Activated CD4-positive, alpha-beta T cell treated with anti-CD3 and anti-CD28 coated beads for 48 hours (primary cell): ENCODE data around the gene ZC3H4.
"Not testable (repeated sequence)": the region's sequence is repeated elsewhere in the genome, so short reads cannot be mapped to it uniquely, and the experiment has no call there.

Experiments
- DNase-seq: peaks from one replicate; pipeline ENCODE4 v3.0.0-alpha.2; 2020

Gene ZC3H4

DNA sequence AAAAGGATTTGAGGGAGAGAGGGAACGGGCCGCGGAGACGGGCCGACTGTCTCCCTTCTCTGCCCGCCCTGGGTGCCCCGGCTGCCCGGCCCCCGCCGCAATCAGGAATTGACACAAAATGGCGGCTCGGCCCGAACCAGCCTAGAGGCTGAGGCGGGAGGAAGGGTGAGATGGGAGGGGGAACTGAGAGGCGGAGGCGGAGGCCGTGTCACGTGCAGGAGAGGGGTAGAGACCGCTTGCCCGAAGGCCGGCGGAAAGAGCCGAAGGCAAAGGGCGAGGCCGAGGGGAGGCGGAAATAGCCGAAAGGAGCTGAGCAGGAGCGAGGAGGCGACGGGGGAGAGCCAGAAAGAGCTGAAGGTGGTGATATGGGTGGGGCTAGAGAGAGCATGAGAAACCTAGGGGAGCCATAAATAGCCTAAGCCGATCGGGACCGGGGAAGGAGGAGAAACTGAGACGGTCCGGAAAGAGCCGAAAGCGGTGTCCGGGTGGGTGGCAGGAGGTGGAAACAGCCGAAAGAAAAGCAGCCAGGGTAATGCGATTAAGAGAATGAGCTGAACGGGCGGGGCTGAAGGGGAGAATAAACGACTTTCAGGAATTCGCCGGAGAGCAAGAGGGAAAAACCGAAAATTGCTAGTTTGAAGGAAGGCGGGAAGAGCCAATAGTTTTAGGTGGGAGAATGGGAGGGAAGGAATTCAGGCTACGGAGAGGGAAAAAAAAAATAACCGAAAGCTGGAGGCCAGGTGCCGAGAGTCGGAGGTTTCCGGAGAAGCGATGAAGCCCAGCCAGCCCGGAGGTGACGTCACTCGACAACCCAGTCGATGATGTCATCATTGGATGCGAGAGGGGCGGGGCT, at the start of gene ZC3H4:
Gene ZC3H4 (minus strand): TSS at position 780 of the 853 bp plus-strand sequence. CDS start 1,192 bp downstream, outside the sequence.
- DNase-seq, result peak; percentile 99

DNA sequence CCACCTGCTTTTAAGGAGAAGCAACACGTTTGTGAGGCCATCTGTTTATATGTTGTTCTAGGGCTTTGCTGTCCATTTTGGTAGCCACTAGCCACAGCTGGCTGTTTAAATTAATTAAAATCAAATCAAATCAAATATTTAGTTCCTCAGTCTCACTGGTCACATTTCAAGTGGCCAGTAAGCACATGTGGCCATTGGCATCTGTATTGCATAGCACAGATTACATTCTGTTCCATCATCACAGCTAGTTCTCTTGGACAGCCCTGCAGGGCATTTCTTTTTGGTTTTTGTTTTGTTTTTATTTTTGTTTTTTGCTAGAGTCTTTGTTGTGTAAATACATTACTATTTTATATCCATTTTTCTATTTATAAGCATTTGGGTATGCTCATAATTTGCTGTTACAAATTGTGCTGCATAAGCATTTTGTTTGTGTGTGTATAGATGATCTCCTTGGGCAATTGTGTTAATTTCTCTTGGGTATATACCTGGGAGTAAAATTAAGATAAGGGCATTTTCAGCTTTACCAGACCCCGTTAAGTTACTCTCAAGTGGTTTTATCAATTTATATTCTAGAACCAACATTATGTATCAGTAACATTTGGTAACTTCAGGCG, 48.4 kb upstream of the ZC3H4 start:
- no peak for DNase-seq

DNA sequence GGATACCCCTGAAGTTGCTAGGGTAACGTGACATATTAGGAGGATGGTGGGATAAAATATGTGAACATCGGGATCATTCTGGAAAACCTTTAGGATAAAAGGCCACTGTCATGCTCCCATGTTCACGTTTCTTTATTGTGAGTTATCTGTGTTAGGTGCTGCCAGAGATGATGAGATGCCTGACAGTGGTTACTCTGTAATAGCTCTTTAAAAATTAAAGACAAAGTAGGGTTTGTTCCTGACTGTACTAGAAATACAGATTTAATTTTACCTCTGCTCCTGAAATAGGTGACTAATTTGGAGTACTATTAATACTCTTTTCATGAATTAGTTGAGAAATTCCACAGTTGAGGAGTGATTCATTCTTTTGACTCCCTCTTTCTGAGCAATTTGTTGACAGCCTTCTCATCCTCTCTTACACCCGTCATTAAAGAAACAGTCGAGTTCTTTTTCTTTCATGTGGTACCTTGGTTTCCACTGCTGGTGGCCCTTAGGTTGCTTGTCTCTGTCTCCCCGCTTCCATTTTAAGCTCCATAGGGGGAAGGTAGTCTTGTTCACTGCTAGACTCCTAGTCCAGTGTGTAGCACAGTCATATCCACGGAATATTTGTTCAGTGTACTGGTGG, 45.4 kb upstream of the ZC3H4 start:
- DNase-seq, result peak; percentile 52

DNA sequence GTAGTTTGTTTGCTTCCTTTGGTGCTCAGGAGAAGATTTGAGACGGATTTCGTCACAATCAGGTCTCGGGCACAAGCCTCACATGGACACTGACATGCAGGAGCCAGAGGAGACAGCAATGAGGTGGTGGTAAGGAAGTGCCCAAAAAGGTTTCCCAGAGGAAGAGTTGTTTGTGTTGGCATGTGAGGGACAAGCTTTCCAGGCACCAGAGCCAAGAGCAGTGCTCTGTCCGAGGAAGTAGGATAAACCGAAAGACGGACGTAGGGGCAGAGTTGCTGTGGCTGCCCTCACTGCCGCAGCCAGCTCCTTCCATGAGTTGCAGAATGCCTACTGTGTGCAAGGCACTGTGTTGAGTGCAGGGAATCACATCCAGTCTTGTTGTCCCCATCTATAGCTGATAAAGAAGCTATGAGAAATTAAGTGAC, 44.8 kb upstream of the ZC3H4 start:
- no peak for DNase-seq

DNA sequence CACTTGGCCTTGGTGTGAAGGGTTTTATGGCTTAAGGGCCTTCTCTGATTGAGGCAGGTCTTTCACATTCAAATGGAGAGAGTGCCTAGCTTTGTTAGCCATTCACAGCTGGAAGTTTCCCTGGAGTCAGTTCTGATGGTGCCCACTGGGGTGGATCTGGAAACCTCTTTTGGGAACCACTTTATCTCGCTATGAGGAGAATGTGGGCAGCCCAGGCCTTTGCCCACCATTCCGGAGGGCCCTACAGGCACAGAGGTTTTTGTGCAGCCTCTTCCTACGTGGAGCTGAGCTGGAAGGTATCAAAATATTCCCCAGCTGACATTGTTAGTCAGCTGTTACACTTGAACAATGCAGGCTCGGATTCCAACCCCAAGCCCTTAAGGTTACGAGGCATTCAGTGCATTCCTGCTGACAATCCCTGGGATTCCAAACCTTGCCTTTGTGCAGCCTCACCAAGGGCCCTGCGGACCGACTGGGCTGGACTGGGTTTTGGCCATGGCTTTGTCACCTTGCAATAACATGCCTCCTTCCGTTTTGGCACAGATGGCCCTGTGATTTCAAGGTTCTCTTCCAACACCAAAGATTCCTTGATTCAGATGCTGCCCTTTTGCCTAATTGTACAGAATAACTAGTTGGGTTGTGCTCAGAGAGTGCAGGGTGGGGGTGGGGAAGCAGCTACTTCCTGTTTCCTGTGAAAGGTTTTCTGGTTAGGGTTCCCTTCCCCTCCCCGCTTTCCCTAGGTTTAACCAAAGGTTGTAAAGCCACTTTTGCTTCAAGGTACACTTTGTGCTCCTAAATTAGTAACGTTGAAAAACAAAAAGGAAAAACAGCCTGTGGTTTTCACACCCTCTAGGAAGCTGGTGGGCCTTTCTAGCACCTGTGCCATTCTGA, 44.1 kb upstream of the ZC3H4 start:
- DNase-seq, result no peak

DNA sequence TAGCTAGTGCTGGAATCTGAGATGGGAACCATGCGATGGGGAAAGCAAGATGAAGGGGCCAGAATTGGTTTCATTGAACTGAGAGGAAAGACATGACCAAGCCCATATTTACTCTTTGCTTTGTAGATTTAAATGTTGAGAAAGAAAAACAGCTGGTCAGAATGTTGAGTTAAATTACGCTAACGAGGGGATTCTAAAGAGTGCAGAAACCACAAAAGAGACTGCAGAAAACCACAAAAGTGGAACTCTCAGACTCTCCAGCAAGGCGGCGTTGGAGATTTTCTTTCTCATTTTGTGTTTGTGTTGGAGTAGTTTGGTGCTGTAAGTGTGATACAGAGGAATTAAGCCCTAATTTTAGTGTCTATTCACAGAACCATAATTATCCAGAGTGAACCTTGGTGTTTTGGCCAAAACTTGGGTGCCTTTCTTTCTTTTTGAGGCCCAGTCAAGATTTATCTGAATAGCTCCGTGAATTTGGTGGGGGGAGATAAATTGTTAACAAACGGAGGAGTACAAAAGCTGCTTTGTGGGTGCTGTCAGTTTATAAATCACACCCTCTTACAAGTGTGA, 43.4 kb upstream of the ZC3H4 start:
- no peak for DNase-seq

DNA sequence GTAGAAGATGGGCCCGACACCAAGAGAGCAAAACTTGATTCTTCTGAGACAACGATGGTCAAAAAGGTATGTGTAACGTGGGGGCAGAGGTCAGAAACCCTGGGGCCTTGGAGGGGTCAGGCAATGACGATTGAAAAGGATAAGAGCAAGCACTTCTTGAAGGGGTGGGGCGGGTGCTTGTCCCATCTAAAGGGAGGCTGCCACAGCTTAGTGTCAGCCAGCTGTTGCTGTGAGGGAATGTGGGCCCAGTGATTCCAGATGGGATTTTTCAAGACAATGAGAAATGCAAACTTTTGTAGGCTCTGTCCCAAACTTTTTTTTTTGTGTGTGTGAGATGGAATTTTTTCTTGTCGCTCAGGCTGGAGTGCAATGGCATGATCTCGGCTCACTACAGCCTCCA, 41.6 kb upstream of the ZC3H4 start:
- DNase-seq, result no peak

DNA sequence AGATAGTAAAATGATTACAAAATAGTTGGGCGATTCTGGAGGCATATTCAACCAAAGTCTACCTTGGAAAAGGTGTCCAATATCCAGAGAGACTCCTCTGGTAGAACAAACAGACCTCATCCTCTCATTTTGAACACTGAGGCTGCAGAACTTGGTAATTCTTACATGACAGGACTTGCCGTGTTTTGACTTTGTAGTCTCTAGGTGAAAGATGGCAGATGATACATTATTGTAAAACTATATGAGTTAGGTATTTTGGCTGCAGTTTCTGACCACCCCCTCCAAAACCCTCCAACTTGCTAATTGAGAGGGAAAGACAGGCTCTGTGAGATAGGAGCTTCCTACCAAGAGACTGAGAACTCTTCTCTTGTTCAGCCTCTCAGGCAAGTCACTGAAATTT, 39.7 kb upstream of the ZC3H4 start:
- DNase-seq, result no peak

DNA sequence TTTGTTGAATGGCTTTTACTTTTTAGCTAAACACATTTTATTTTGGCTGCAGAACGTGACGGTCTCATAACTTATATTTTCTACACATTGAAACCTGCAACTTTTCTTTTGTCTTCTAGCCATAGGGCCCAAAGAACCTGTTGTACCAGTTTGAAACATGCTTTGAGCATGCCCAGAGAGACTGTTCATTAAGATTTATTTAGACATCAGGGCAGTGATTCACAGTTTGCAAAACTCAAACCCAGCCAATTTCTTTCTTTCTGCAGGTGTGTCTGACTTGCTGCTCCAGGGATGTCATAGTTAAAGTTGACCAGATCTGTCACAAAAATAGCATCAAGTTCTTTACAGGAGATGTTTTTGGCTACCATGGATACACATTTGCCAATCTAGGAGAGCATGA, 39.1 kb upstream of the ZC3H4 start:
- no peak for DNase-seq

DNA sequence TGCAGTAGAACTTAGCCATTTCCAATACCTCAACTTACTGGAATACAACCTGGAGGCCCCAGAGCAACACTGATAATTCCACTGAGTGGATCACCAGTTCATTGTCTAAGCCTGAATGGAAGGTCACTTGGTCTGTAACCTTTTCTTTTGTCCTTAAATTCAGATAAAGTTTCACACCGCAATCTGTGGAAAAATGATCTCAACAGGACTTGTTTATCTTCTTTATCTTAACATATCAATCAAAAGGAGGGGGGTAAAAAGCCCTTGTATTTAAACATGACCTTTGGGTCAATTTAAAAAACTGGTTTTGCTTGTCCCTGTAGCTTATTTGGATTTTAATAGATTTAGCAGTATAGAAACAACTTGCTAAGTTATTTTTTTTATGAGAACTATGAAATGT, 38.6 kb upstream of the ZC3H4 start:
- no peak for DNase-seq

DNA sequence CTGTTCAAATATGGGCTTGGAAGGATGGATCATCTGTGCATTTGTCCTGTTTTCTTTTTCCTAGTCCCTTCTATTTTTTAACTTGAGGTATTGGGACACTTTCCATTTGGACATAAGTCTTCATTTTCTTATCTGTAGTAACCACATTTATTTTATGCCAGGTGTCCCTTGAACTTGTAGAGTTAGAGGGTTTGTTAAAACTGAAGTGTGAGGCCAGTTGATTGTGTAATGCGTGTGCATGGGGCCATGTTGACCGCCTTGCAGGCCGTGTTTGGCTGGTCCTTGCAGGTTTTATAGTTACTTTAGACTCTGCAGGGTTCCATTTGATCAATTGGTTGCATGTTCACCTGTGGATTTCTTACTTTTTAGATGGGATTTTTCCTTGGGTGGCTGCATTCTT, 38.1 kb upstream of the ZC3H4 start:
- no peak for DNase-seq

DNA sequence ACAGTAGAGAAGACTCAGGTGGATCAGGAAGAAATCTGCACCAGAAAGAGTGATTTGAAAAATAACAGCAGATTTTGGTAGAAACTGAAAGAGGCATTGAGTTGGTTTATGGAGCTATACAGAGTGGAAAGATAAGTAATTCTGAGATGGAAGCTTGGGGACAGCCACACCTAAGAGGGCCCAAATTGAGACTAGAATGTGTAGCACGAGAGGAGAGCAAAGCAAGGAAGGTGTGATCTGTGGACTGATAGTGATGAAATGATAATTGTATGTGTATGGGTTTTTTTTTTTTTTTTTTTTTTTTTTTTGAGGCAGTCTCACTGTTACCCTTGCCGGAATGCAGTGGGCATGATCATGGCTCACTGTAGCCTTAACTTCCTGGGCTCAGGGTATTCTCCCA, 33.3 kb upstream of the ZC3H4 start:
- no peak for DNase-seq

DNA sequence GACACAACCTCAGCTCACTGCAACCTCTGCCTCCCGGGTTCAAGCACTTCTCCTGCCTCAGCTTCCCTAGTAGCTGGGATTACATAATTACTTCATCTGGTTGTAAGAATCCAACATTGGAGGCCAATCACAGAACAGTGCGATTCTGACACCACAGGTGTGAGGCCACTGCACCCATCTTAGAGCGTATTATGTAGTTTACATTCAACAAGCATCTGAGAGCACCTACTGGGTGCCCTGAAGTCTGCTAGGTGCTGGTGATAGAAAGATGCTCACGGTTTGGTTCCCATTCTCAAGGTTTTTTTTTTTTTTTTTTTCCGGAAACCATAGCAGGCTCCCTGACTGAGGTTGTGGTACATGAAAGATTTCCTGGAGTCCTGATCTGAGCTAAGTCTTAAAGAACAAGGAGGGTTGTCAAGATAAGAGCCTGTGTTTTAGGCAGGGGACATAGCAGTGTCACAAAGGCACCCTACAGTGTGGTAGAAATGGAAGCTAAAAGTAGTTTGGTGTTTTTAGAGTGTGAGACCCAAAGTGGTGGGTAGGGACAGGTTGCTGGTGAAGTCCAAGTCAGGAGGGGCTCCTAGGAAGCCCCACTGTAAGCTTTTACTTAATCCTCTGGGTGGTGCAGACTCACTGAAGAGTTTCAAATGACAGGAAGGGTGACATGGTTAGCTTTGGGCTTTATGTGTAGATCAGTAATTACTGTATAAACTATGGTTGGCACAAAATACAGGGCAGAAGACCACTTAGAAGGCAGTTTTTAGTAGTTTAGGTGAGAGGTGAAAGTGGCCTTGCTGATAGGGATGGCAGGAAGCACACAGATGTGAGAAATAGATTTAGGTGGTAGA, 32.3 kb upstream of the ZC3H4 start:
- no peak for DNase-seq

DNA sequence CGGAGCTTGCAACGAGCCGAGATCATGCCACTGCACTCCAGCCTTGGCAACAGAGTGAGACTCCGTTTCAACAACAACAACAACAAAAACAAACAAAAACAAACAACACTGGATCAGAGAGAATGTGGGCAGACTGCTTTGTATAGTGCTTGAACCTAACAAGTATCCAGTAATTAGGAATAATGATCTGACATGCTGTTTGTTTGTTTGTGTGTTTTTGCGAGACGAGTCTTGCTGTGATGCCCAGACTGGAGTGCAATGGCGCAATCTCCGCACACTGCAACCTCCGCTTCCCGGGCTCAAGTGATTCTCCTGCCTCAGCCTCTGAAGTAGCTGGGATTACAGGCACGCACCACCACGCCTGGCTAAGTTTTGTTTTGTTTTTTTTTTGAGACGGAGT, 31.1 kb upstream of the ZC3H4 start:
- DNase-seq, result no peak

DNA sequence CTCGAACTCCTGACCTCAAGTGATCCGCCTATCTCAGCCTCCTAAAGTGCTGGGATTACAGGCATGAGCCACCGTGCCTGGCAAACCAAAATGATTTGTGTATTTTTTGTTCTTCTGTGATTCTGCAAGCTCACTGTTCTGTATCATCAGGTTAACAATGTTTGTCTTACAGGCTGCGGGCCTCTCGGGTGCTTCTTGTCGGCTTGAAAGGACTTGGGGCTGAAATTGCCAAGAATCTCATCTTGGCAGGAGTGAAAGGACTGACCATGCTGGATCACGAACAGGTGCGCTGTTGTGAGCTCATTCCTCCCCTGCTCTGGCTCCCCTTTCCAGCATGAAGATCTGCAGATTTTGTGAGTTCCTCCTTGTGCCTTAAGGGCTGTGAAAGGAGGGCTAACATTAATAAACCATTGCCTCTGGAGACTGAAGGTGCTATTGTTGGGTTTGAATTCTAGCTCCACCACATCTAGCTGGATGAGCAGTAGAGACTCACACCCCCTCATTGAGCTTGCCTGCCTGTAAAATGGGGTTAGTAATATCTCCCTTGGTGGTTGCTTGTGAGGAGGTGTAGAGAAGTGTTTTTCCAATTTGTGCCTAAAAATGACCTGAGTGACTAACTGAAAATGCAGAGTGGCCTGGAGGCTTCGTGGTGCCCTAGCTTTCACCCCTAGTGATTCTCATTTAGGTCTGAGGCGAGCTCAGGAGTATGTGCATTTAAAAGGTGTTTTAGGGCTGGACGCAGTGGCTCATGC, 29.9 kb upstream of the ZC3H4 start:
- DNase-seq, result no peak

DNA sequence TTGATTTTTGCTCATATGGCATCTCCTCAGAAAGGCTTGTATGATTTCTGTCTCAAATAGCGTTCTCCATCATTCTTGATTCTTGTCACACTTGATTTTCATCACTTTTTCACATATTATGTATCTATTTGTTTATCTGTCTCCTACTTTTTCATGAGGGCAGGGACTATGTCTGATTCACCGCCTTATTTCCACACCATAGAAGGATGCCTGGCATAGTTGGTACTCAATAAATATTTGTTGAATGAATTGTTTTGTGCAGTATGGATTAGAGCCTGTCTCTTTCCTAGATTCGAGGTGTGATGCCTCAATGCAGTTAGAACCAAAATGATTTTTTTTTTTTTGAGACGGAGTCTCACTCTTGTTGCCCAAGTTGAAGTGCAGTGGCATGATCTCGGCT, 29.2 kb upstream of the ZC3H4 start:
- no peak for DNase-seq

DNA sequence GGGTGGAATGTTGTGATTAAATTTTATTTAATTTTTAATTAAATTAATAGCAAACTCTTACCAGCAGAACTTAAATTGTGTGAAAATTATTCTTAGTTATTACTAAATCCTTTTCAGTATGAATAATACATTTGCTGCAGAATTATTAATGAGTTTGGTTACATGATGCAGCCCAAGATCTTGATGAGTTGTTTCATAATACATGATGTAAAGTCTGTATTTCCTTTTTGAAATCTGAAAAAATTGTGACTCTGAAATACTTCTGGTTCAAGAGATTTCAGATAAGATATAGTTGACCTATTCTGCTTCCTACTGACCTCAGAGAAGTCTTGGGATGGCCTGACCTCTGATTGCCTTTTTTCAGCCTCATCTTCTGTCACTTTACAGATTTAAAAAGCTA, 28.1 kb upstream of the ZC3H4 start:
- DNase-seq, result no peak

DNA sequence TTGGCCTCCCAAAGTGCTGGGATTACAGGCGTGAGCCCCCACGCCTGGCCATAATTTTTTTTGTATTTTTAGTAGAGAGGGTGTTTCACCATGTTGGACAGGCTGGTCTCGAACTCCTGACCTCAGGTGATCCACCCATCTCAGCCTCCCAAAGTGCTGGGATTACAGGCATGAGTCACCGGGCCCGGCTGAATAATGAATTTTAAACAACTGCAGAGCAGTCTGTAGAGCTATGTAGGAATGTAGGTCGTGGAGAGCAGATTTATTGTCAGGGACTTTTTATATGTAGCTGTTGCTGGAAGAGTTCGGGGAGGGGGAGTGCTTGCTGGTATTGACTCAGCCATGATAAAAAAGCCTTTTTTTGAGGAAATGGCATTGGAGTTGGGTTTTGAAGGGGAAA, 27.7 kb upstream of the ZC3H4 start:
- not testable (repeated sequence) for DNase-seq

DNA sequence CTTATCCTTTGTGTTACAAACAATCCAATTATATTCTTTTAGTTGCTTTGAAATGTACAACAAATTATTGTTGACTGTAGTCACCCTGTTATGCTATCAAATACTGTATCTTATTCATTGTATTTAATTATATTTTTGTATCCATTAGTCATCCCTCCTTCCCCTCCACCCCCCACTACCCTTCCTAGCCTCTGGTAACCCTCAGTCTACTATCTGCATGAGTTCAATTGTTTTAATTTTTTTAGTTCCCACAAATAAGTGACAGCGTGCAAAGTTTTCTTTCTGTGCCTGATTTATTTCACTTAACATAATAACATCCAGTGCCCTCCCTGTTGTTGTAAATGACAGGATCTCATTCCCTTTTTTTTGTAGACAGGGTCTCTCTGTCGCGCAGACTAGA, 21.6 kb upstream of the ZC3H4 start:
- DNase-seq, result no peak

DNA sequence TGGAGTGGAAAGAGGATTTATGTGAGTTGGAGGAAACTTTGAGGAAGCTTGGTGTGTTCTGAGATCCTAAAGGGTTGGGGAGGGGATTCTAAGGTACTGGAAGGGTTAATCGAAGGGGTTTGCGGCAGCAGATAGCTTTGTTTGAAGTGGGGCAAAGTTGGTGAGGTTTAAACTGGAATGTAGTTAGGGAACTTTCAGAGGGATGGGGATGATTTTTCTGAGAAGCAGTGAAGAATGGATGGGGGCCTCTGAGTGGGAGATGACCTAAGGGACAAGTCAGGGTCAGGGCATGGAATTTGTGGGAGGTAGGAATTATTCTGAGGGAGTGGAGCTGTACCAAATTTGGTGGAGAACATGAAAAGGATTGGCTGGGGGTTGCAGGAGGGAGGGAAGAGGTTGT, 21.0 kb upstream of the ZC3H4 start:
- no peak for DNase-seq

DNA sequence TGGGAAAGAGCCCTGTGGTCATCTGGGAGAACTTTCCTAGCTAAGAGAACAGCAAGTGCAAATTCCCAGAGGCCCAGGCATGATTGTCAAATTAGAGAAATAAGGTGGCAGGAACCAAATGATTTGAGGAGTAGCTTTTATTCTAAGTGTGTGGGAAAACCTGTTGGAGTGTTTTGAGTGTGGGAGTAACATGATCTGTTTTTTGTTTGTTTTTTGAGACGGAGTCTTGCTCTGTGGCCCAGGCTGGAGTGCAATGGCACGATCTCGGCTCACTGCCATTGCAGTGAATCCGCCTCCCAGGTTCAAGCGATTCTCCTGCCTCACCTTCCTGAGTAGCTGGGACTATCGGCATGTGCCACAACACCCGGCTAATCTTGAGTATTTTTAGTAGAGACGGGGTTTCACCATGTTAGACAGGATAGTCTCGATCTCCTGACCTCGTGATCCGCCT, 19.5 kb upstream of the ZC3H4 start:
- no peak for DNase-seq
